Measurements from ENCODE around the gene APOL5.
"Not testable (repeated sequence)": the region's sequence is repeated elsewhere in the genome, so short reads cannot be mapped to it uniquely, and the experiment has no call there.

Gene APOL5

GRCh38 chr22:35717572-35717971 lies at the start of gene APOL5:
APOL5 (plus strand) TSS chr22:35717872; CDS start chr22:35717872, 0 bp downstream.
- no peak for DNase-seq

- DNase-seq = no peak
These were observed 43.3 kb upstream of the APOL5 start for GRCh38 chr22:35674335-35674734.

- DNase-seq = not testable (repeated sequence)
These were observed 41.6 kb upstream of the APOL5 start for GRCh38 chr22:35676065-35676464.

GRCh38 chr22:35677460-35678187 lies 40.0 kb upstream of the APOL5 start:
- no peak for DNase-seq

- no peak for DNase-seq
These were observed 38.8 kb upstream of the APOL5 start for GRCh38 chr22:35678836-35679235.

- peak; percentile 65 to 66 for DNase-seq
These were observed 38.2 kb upstream of the APOL5 start for GRCh38 chr22:35679492-35679891.

- DNase-seq = no peak
These were observed 36.1 kb upstream of the APOL5 start for GRCh38 chr22:35681454-35682052.

GRCh38 chr22:35683560-35683959 lies 34.1 kb upstream of the APOL5 start:
- DNase-seq = no peak

- DNase-seq = no peak
These were observed 33.4 kb upstream of the APOL5 start for GRCh38 chr22:35684270-35684700.

- DNase-seq = no peak
These were observed 32.9 kb upstream of the APOL5 start for GRCh38 chr22:35684732-35685131.

GRCh38 chr22:35685731-35686130 lies 31.9 kb upstream of the APOL5 start:
- DNase-seq = no peak

- DNase-seq = no peak
These were observed 31.4 kb upstream of the APOL5 start for GRCh38 chr22:35686298-35686697.

- DNase-seq = no peak
These were observed 30.2 kb upstream of the APOL5 start for GRCh38 chr22:35687461-35687860.

GRCh38 chr22:35688913-35689675 lies 28.6 kb upstream of the APOL5 start:
- DNase-seq = no peak

GRCh38 chr22:35690001-35690400 lies 27.7 kb upstream of the APOL5 start:
- DNase-seq = no peak

GRCh38 chr22:35695202-35695601 lies 22.5 kb upstream of the APOL5 start:
- no peak for DNase-seq

- no peak for DNase-seq
These were observed 20.5 kb upstream of the APOL5 start for GRCh38 chr22:35697142-35697541.

GRCh38 chr22:35699852-35700251 lies 17.8 kb upstream of the APOL5 start:
- DNase-seq = not testable (repeated sequence)

- DNase-seq = no peak
These were observed 13.6 kb upstream of the APOL5 start for GRCh38 chr22:35703861-35704584.

- DNase-seq = no peak
These were observed 12.5 kb upstream of the APOL5 start for GRCh38 chr22:35705141-35705540.

GRCh38 chr22:35708453-35708852 lies 9.2 kb upstream of the APOL5 start:
- no peak for DNase-seq

- no peak for DNase-seq
These were observed 8.8 kb upstream of the APOL5 start for GRCh38 chr22:35708917-35709316.

GRCh38 chr22:35711336-35711735 lies 6.3 kb upstream of the APOL5 start:
- DNase-seq = no peak
